GM19324 (cell line): ENCODE data around the gene INAVA.
"Not testable (repeated sequence)": the region's sequence is repeated elsewhere in the genome, so short reads cannot be mapped to it uniquely, and the experiment has no call there.

Experiments
- ATAC-seq: cut with Tn5 transposase; IDR thresholded peaks from one replicate; pipeline ENCODE4 v1.9.1; 2021; ENCODE audit warnings: mild to moderate bottlenecking, moderate library complexity; ENCODE audit not compliant: unreplicated experiment, low FRiP score

Gene INAVA

GRCh38 chr1:200896531-200897196 lies 2.0 kb downstream of the INAVA start:
- ATAC-seq = no peak

GRCh38 chr1:200897259-200897658 lies 2.6 kb downstream of the INAVA start:
- ATAC-seq = no peak

- ATAC-seq = no peak
These were observed 4.3 kb downstream of the INAVA start for GRCh38 chr1:200899015-200899386.

- ATAC-seq = no peak
These were observed 4.8 kb downstream of the INAVA start for GRCh38 chr1:200899451-200899915.

GRCh38 chr1:200899954-200900867 lies 5.5 kb downstream of the INAVA start:
- no peak for ATAC-seq

GRCh38 chr1:200900877-200901276 lies 6.2 kb downstream of the INAVA start:
- ATAC-seq = no peak

GRCh38 chr1:200901350-200901749 lies 6.7 kb downstream of the INAVA start:
- ATAC-seq = no peak

GRCh38 chr1:200901796-200902444 lies 7.2 kb downstream of the INAVA start:
- ATAC-seq = no peak

GRCh38 chr1:200903793-200904192 lies 9.1 kb downstream of the INAVA start:
- no peak for ATAC-seq

GRCh38 chr1:200904772-200905171 lies 10.1 kb downstream of the INAVA start:
- ATAC-seq = no peak

GRCh38 chr1:200905411-200906052 lies 10.8 kb downstream of the INAVA start:
- ATAC-seq = peak; percentile 50

- no peak for ATAC-seq
These were observed 11.8 kb downstream of the INAVA start for GRCh38 chr1:200906491-200906890.

- ATAC-seq = peak; percentile 35
These were observed 13.0 kb downstream of the INAVA start for GRCh38 chr1:200907611-200908097.

- no peak for ATAC-seq
These were observed 13.6 kb downstream of the INAVA start for GRCh38 chr1:200908191-200908868.

- no peak for ATAC-seq
These were observed 14.4 kb downstream of the INAVA start for GRCh38 chr1:200909071-200909470.

GRCh38 chr1:200909757-200910239 lies 15.1 kb downstream of the INAVA start:
- ATAC-seq = peak; percentile 38

GRCh38 chr1:200911361-200911760 lies 16.7 kb downstream of the INAVA start:
- no peak for ATAC-seq

- ATAC-seq = not testable (repeated sequence)
These were observed 17.2 kb downstream of the INAVA start for GRCh38 chr1:200911936-200912335.

GRCh38 chr1:200912737-200913407 lies 18.2 kb downstream of the INAVA start:
- no peak for ATAC-seq
